Transverse colon (tissue), 4 donors: ENCODE data around the gene RAB9A. TPM values are rescaled to one million over a fixed set of nuclear protein-coding genes. Genes with fewer than 3 reads are reported as not detected.

Experiments used
- DNase-seq: peaks from one replicate; pipeline ENCODE4 v3.0.0-alpha.2; 2019
- H3K27ac ChIP-seq, 4 donors: fragments of 200-600 bp; sonication (generic); 2 replicates each; pipeline ENCODE4 v1.5.1; 2016 to 2018; ENCODE audit warnings: inconsistent platforms in 4 of 4
- H3K27me3 ChIP-seq: fragments of 200-600 bp; sonication (generic); 2 replicates; pipeline ENCODE4 v1.5.1; 2017; ENCODE audit warnings: inconsistent platforms
- H3K36me3 ChIP-seq, 4 donors: fragments of 200-600 bp; sonication (generic); 2 replicates each; pipeline ENCODE4 v1.5.1; 2017 to 2019; ENCODE audit warnings: inconsistent platforms in 4 of 4
- H3K4me1 ChIP-seq, 4 donors: fragments of 200-600 bp; sonication (generic); 2 replicates each; pipeline ENCODE4 v1.5.1; 2017 to 2020; ENCODE audit warnings: inconsistent platforms in 4 of 4
- H3K4me3 ChIP-seq, 4 donors: fragments of 200-600 bp; sonication (generic); 1 replicate in 1 of 4; 2 replicates in 3 of 4; pipeline versions ENCODE4 v1.5.1 to v1.6.1; 2017 to 2019; ENCODE audit warnings: inconsistent platforms in 4 of 4
- H3K9me3 ChIP-seq, 2 donors: fragments of 200-600 bp; sonication (generic); 2 replicates each; pipeline ENCODE4 v1.5.1; 2017 to 2019; ENCODE audit warnings: inconsistent platforms in 2 of 2
- EP300 ChIP-seq: sonication (generic); formaldehyde crosslinking; IDR thresholded peaks from one replicate; pipeline ENCODE4 v1.6.1; 2017; ENCODE audit warnings: antibody characterized with exemption, low read depth
- POLR2A ChIP-seq: fragments of 450-650 bp; IDR thresholded peaks from one replicate; pipeline ENCODE4 v1.6.1; 2016; ENCODE audit warnings: antibody characterized with exemption, mild to moderate bottlenecking, moderate library complexity
- POLR2AphosphoS5 ChIP-seq, 3 donors: sonication (generic); formaldehyde crosslinking; IDR thresholded peaks; one replicate each; pipeline ENCODE4 v1.6.1; 2016; ENCODE audit warnings: antibody characterized with exemption in 3 of 3
- WGBS, 2 donors: methylation state at CpG; one replicate each; pipeline ENCODE4 v1.1.5; 2018; ENCODE audit warnings: low coverage in 1 of 2; 5-methylcytosine and 5-hydroxymethylcytosine counted together
- in situ Hi-C, 4 donors: fragments of 200-750 bp; cut with MboI; loops; one replicate each; pipeline versions ENCODE4 v1.15.0 to v1.15.1; 2017; ENCODE audit warnings: low sequenced_read_pairs in 3 of 4, low pct_ligation_motif_present in 1 of 4, low pct_unique_long_range_greater_than_20kb in 1 of 4
- intact Hi-C: fragments of 100-400 bp; cut with DNase I; formaldehyde crosslinking; loops from one replicate; pipeline ENCODE4 v1.15.1; 2023; ENCODE audit warnings: low total_unique reads
- total RNA-seq, 4 donors: library from RNA; depleted of rRNA; stranded (reverse); fragments of >200 nt; gene quantifications; one replicate each; pipeline ENCODE4 v1.1.0, GENCODE V29; 2016
- TF ChIP-seq, protein P1 (sequence below), 5 experiments: fragments of 200-600 bp in 3 of 5; fragments of 450-650 bp in 2 of 5; sonication (generic) in 3 of 5; IDR thresholded peaks; 1 replicate in 2 of 5; 2 replicates in 3 of 5; pipeline ENCODE4 v1.5.1; 2016 to 2017; ENCODE audit warnings: antibody characterized with exemption in 5 of 5, inconsistent platforms in 3 of 5, mild to moderate bottlenecking in 2 of 5, moderate library complexity in 1 of 5

The RAB9A gene
- total RNA-seq, 4 donors from 2014 or later = 4.8 to 34.7 (median 17.0) TPM

DNA sequence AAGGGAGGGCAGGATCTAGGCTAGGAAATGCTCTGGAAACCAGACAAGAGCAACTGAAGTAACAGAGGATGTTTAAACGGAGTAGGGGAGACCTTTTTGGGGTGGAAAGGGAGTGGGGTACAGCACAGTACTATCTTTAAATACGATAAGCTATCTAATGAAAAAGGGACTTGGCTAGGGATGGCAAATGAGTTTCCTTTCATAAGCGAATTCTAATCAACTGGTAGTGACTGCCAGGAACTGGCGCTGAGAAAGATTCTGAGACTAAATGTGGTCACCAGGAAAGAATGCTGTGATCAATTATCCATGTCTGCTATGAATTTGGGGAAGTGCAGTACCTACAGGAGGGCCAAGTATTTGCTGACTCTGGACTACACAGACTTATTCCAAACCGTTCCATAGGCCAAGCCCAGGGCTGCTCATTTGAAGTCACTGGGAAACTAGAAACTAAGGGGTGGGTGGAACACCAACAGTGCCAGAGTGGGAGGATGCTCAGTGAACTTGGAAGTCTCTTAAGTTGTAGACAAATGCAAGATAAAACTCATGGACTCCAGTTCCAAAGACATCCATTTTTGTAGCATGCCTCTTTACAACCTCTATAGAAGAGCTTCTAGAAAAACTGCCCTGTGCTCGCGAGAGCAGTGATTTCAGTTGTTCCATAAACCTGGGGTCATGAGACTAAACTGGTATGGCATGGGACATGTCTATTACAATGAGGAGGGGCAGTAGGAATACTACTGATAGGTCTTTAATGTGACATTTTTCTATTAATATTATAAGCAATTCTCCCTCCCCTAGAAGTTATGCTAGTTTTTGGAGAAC, 43.5 kb downstream of the RAB9A start:
- intact Hi-C loops = loop anchor here (10.0 kb wide), 1 partner anchor 68 kb away; no protein-coding TSS in a partner anchor
- peak overlapping the region; percentile 20 to 97 (median 93) for H3K27ac ChIP-seq
- in situ Hi-C loops = loop anchor here in 2 of 4 donors (10.0 to 25.0 kb wide), 2 partner anchors 78 to 305 kb away; partner anchors contain the start of genes GEMIN8 (in 1 of the 2) and TCEANC (in 1 of the 2)

GRCh38 chrX:13733506-13733905, 44.6 kb downstream of the RAB9A start:
- no peaks in the 10 kb centered on the region for H3K27me3 ChIP-seq
- DNase-seq = no peak
- H3K36me3 ChIP-seq = no peaks in the 10 kb centered on the region
- in situ Hi-C loops = loop anchor here in 2 of 4 donors (10.0 to 25.0 kb wide), 2 partner anchors 79 to 304 kb away; partner anchors contain the start of genes GEMIN8 (in 1 of the 2) and TCEANC (in 1 of the 2)
- intact Hi-C loops = loop anchor here (10.0 kb wide), 1 partner anchor 69 kb away; no protein-coding TSS in a partner anchor
- peak overlapping the region; percentile 91 to 97 (median 95) for H3K27ac ChIP-seq
- no peaks in the 10 kb centered on the region for H3K9me3 ChIP-seq
- 19 to 28% methylated on average over 3 to 4 of the region's 4 CpGs for WGBS, 2 donors
- H3K4me3 ChIP-seq = peak overlapping the region in 3 of 4 donors; percentile 80 to 90 (median 84)
- peaks cover 0 to 33% (median 0%) of the 10 kb centered on the region in 4 donors for H3K4me1 ChIP-seq
- TF ChIP-seq, protein P1, sequence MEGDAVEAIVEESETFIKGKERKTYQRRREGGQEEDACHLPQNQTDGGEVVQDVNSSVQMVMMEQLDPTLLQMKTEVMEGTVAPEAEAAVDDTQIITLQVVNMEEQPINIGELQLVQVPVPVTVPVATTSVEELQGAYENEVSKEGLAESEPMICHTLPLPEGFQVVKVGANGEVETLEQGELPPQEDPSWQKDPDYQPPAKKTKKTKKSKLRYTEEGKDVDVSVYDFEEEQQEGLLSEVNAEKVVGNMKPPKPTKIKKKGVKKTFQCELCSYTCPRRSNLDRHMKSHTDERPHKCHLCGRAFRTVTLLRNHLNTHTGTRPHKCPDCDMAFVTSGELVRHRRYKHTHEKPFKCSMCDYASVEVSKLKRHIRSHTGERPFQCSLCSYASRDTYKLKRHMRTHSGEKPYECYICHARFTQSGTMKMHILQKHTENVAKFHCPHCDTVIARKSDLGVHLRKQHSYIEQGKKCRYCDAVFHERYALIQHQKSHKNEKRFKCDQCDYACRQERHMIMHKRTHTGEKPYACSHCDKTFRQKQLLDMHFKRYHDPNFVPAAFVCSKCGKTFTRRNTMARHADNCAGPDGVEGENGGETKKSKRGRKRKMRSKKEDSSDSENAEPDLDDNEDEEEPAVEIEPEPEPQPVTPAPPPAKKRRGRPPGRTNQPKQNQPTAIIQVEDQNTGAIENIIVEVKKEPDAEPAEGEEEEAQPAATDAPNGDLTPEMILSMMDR (IDR thresholded peaks at IDR 0.05) = no peak
- TF ChIP-seq POLR2AphosphoS5 (IDR thresholded peaks at IDR 0.05) = no peak
- no peak for TF ChIP-seq EP300
- no peak for TF ChIP-seq POLR2A

More for the DNA sequence above, 43.5 kb downstream of the RAB9A start:
- Histone ChIP-seq H3K9me3 (no peaks in the 10 kb centered on the region), H3K4me3 (no peak overlapping the region), H3K4me1 (peaks cover 0 to 33% (median 0%) of the 10 kb centered on the region in 4 donors), H3K36me3 (no peaks in the 10 kb centered on the region), H3K27me3 (no peaks in the 10 kb centered on the region)
- DNase-seq = no peak
- 40 to 80% methylated on average over 1 to 7 of the region's 7 CpGs for WGBS, 2 donors
- TF ChIP-seq EP300 (no peak), POLR2A (no peak), POLR2AphosphoS5 (IDR thresholded peaks at IDR 0.05) (no peak)
- TF ChIP-seq, protein P1 (IDR thresholded peaks at IDR 0.05) = no peak

DNA sequence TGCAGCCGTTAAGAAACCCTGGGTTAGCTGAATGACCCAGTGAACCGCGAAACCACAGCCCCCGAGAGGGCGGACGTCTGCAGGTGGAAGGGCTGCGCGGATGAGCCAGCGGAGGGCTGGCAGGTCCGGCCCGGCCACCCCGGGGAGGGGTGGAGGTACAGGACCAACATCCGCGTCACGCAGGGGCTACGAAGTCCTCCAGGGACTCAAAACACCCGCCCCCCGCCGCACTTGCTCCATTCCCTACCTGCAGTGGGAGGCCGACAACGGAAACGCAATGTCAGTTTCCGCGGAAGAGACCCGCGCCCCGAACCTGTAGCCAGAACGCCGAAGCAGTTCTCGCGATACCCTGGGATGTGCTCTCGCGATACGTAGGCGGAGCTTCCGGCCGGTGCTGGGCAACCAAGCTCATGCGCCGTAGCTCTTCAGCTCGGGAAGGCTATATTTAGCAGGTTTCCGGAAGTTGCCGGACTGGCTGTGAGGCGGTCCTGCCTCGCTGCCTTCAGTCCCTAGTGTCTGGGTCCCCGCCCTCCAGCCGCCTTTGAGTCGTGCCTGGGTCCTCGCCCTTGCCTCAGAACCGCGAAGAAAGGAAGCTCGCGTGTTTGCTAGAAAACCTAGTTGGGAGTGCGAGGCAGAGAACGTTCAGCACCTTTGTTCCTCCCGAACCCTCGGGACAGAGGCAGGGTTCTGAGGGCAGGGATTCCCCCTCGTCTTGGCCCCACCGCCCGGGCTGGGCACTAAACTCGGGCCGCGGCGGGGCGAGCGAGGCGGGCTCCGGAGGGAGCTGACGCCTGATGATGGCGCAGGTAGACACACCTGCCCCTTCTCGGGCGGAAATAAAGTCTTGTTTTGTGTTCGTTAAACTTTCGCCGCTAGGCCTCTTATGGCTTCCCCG, 45.6 kb downstream of the RAB9A start, which contains the start of the genes OFD1 and TRAPPC2:
TSS of gene OFD1 (plus strand) at position 471 of the 895 bp plus-strand sequence. CDS start at position 795, 324 bp downstream.
TSS of gene TRAPPC2 (minus strand) at position 343 of the 895 bp plus-strand sequence. CDS start 14,657 bp downstream, outside the sequence.
- Histone ChIP-seq H3K4me3 (peak within 1 kb of the TSS; percentile 67 to 90 (median 82)), H3K27ac (peak within 1 kb of the TSS; percentile 91 to 97 (median 95)), H3K4me1 (peaks cover 0 to 33% (median 0%) of the 10 kb centered on the region in 4 donors), H3K9me3 (no peaks in the 10 kb centered on the region), H3K36me3 (no peaks in the 10 kb centered on the region), H3K27me3 (no peaks in the 10 kb centered on the region)
- WGBS, 2 donors = 5% methylated on average over 67 of the region's 75 CpGs; no CpG with 5 or more reads in 1 of the 2 donors
- TF ChIP-seq, protein P1 (IDR thresholded peaks at IDR 0.05) = peak in 1 of 5 experiments; percentile 16
- TF ChIP-seq POLR2AphosphoS5 (IDR thresholded peaks at IDR 0.05) (peak; percentile 98 to 99 (median 98)), POLR2A (peak; percentile 98), EP300 (no peak)
- intact Hi-C loops = loop anchor here (10.0 kb wide), 1 partner anchor 70 kb away; no protein-coding TSS in a partner anchor
- peak; percentile 97 for DNase-seq
- in situ Hi-C loops = loop anchor here in 2 of 4 donors (10.0 to 25.0 kb wide), 2 partner anchors 80 to 303 kb away; partner anchors contain the start of genes GEMIN8 (in 1 of the 2) and TCEANC (in 1 of the 2)
